ENCODE data around the gene STAG3. TPM values are rescaled to one million over a fixed set of nuclear protein-coding genes. Genes with fewer than 3 reads are reported as not detected.
A peak's percentile ranks its signal among the peaks of the same experiment; 100 is the strongest.
"Not testable (repeated sequence)": the region's sequence is repeated elsewhere in the genome, so short reads cannot be mapped to it uniquely, and the experiment has no call there.

Gene STAG3
- total and polyA plus RNA-seq, 2 experiments from 2014 or later: 4.6 to 4.7 TPM

- 0 out of 2 replicates have a peak overlapping the region, but pooled peaks have one; percentile 30 for H3K4me3 ChIP-seq
- H3K27ac ChIP-seq (ENCODE audit: low read depth); H3K36me3 Mint-ChIP-seq (ENCODE audit: low read depth); H3K27ac Mint-ChIP-seq; H4K20me1 ChIP-seq (replicated peaks; ENCODE audit: insufficient read depth); H3K4me3 Mint-ChIP-seq; H3K4me1 ChIP-seq (ENCODE audit: insufficient read depth); ATAC-seq; H3K9me2 ChIP-seq (ENCODE audit: insufficient read depth); H3K36me3 ChIP-seq (ENCODE audit: insufficient read depth); H3K9me3 Mint-ChIP-seq; DNase-seq (ENCODE audit: low spot score); H3K79me2 ChIP-seq (replicated peaks; ENCODE audit: insufficient read depth): not testable (repeated sequence)
- H3K4me2 ChIP-seq: peak overlapping the region; percentile 41; the same call in 1 of the 2 replicates
- H3K27me3 Mint-ChIP-seq (ENCODE audit: insufficient read depth, low read depth, poor library complexity): peaks cover 23% of the 10 kb centered on the region
- H3K27me3 ChIP-seq (ENCODE audit: insufficient read depth): peaks cover 21% of the 10 kb centered on the region
- H3K4me1 Mint-ChIP-seq: peaks cover 11% of the 10 kb centered on the region
- 0 out of 2 replicates have a peak overlapping the region, but pooled peaks have one; percentile 63 for H2AFZ ChIP-seq
- H3F3A ChIP-seq (replicated peaks; ENCODE audit: low read depth): peaks cover 17% of the 10 kb centered on the region
These were observed 47.5 kb upstream of the STAG3 start for GRCh38 chr7:100130220-100130607.

GRCh38 chr7:100130608-100131453, 46.9 kb upstream of the STAG3 start:
- H3F3A ChIP-seq (replicated peaks; ENCODE audit: low read depth): peaks cover 13% of the 10 kb centered on the region
- peaks cover 5% of the 10 kb centered on the region; the same call in 1 of the 2 replicates for H3K79me2 ChIP-seq (replicated peaks; ENCODE audit: insufficient read depth)
- no peaks in the 10 kb centered on the region for H4K20me1 ChIP-seq (replicated peaks; ENCODE audit: insufficient read depth)
- H3K4me3 ChIP-seq: peak overlapping the region; percentile 30
- DNase-seq (ENCODE audit: low spot score): peak; percentile 97
- peak overlapping the region; percentile 90 for H2AFZ ChIP-seq
- H3K27me3 ChIP-seq (ENCODE audit: insufficient read depth): peaks cover 21% of the 10 kb centered on the region
- no peaks in the 10 kb centered on the region for H3K36me3 ChIP-seq (ENCODE audit: insufficient read depth)
- Mint-ChIP-seq H3K4me1 (peaks cover 11% of the 10 kb centered on the region), H3K27me3 (ENCODE audit: insufficient read depth, low read depth, poor library complexity) (peaks cover 23% of the 10 kb centered on the region), H3K9me3 (no peaks in the 10 kb centered on the region), H3K4me3 (peak overlapping the region; percentile 43; the same call in 2 of the 3 replicates), H3K36me3 (ENCODE audit: low read depth) (no peaks in the 10 kb centered on the region), H3K27ac (no peak overlapping the region)
- no peak overlapping the region for H3K27ac ChIP-seq (ENCODE audit: low read depth)
- TF ChIP-seq JUNB (IDR thresholded peaks at IDR 0.05; ENCODE audit: unreplicated experiment): no peak
- no peak for TF ChIP-seq POLR2AphosphoS5 (IDR thresholded peaks at IDR 0.05; ENCODE audit: low read depth)
- TF ChIP-seq CTCF (conservative IDR thresholded peaks at IDR 0.05; ENCODE audit: low read depth in 2 of 2): peak; percentile 83 to 90
- peaks cover 4% of the 10 kb centered on the region; the same call in 1 of the 2 replicates for H3K4me1 ChIP-seq (ENCODE audit: insufficient read depth)
- no peaks in the 10 kb centered on the region for H3K9me2 ChIP-seq (ENCODE audit: insufficient read depth)
- H3K4me2 ChIP-seq: peak overlapping the region; percentile 64
- peak; percentile 44 for ATAC-seq

- Histone ChIP-seq H3K4me2 (no peak overlapping the region), H3K4me1 (ENCODE audit: insufficient read depth) (peaks cover 4% of the 10 kb centered on the region; the same call in 1 of the 2 replicates), H3K36me3 (ENCODE audit: insufficient read depth) (no peaks in the 10 kb centered on the region), H2AFZ (no peak overlapping the region), H4K20me1 (replicated peaks; ENCODE audit: insufficient read depth) (no peaks in the 10 kb centered on the region), H3K4me3 (no peak overlapping the region), H3K27me3 (ENCODE audit: insufficient read depth) (peaks cover 21% of the 10 kb centered on the region), H3K9me2 (ENCODE audit: insufficient read depth) (no peaks in the 10 kb centered on the region), H3K27ac (ENCODE audit: low read depth) (no peak overlapping the region), H3F3A (replicated peaks; ENCODE audit: low read depth) (0 out of 2 replicates have a peak, but pooled peaks cover 3% of the 10 kb centered on the region), H3K79me2 (replicated peaks; ENCODE audit: insufficient read depth) (no peaks in the 10 kb centered on the region)
- Mint-ChIP-seq H3K27ac (no peak overlapping the region), H3K27me3 (ENCODE audit: insufficient read depth, low read depth, poor library complexity) (peaks cover 13% of the 10 kb centered on the region), H3K4me1 (peaks cover 11% of the 10 kb centered on the region), H3K36me3 (ENCODE audit: low read depth) (no peaks in the 10 kb centered on the region), H3K9me3 (no peaks in the 10 kb centered on the region), H3K4me3 (no peak overlapping the region)
- no peak for ATAC-seq
- DNase-seq (ENCODE audit: low spot score): no peak
- no peak for TF ChIP-seq NANOG (IDR thresholded peaks at IDR 0.05; ENCODE audit: borderline replicate concordance)
- TF ChIP-seq POLR2AphosphoS5 (IDR thresholded peaks at IDR 0.05; ENCODE audit: low read depth): no peak
- TF ChIP-seq EZH2 (IDR thresholded peaks at IDR 0.05; ENCODE audit: low read depth, unreplicated experiment): no peak
- no peak for TF ChIP-seq CREB1 (CRISPR knock-in tag; IDR thresholded peaks at IDR 0.05; ENCODE audit: low read depth)
- TF ChIP-seq CTCF (conservative IDR thresholded peaks at IDR 0.05; ENCODE audit: low read depth in 2 of 2): no peak
- TF ChIP-seq ZNF331 (CRISPR knock-in tag; IDR thresholded peaks at IDR 0.05; ENCODE audit: low read depth): no peak
- TF ChIP-seq ZNF114 (CRISPR knock-in tag; IDR thresholded peaks at IDR 0.05): no peak
- TF ChIP-seq ETS1 (IDR thresholded peaks at IDR 0.05): no peak
These were observed 45.6 kb upstream of the STAG3 start for GRCh38 chr7:100132126-100132525.

Measured in GM23338 (cell line).